Measurements from ENCODE around the gene FTSJ3.

Gene FTSJ3

DNA sequence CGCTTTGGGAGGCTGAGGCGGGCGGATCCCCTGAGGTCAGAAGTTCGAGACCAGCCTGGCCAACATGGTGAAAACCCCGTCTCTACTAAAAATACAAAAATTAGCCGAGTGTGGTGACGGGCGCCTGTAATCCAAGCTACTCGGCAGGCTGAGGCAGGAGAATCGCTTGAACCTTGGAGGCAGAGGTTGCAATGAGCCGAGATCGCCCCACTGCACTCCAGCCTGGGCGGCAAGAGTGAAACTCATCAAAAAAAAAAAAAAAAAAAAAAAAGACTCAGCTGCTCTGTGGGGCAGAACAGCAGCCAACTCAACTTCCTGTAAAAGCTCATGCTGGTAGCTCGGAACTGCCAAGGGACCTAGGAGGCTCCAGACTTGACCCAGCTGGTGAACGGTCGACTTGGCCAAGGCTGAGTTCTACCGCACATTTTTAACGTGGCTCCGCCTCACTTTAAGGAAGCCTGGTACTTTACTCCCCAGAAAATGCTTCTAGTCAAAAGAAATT lies 16.0 kb upstream of the FTSJ3 start:
- peak; percentile 22 for DNase-seq (ENCODE audit: low spot score)

DNA sequence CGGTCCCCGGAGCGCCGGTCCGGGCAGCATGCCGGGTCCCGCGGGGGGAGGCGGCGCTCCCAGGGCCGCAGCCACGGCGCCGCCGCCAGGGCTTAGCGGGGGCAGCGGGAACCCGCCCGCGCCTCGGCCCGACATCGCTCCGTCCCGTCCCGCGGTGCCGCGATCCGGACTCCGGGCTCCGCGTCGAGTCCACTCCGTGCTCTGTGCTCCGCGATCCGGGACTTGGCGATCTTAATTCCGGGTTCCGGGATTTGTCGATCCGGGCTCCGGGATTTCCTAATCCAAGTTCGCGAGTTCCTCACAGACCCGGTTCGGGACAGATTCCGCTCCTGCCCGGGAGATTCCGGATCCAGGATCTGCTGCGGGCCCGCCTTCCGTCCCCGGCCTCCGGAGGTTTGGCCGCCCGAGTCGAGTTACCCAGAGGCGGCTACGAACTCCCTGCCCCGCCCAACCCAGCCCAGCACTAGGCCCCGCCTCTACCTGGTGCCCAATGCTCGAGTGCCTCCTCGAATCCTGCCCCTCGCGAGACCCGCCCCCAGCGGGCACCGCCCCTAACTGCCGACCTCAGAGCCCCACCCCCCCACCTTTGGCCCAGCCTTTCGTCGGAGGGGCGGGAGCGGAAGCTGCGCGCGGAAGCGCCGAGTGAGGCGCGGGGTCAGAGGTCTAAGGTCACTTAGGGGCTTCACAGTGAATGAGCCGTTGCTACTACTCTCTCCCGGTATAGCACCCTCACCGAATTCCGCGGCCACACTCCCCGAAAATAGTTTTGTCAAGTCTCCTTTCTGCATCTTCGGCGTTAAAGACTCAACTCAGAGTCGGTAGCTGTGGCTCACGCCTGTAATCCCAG lies 15.3 kb upstream of the FTSJ3 start, which contains the start of gene SMARCD2:
TSS of gene SMARCD2 (minus strand) at position 146 of the 847 bp plus-strand sequence. CDS start at position 135, 11 bp downstream.
- peak; percentile 99 for DNase-seq (ENCODE audit: low spot score)

DNA sequence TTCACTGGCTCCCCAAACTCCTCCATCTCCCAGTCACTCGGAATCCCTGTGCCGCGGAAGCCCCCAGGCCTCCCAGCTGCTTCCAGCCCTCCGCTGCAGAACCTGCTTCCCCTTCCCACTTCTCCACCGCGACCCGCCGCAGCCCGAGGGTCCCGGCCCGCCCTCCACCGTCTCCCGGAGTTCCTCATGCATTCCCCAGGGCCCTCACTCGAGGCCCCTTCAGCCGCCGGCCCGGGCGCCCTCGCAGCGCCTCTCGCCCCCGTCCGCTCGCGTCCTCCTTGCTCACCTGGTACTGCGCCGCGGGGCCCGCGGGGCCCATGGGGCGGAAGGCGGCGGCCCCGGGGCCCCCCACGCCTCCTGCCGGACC lies 14.7 kb upstream of the FTSJ3 start:
- DNase-seq (ENCODE audit: low spot score) = no peak

DNA sequence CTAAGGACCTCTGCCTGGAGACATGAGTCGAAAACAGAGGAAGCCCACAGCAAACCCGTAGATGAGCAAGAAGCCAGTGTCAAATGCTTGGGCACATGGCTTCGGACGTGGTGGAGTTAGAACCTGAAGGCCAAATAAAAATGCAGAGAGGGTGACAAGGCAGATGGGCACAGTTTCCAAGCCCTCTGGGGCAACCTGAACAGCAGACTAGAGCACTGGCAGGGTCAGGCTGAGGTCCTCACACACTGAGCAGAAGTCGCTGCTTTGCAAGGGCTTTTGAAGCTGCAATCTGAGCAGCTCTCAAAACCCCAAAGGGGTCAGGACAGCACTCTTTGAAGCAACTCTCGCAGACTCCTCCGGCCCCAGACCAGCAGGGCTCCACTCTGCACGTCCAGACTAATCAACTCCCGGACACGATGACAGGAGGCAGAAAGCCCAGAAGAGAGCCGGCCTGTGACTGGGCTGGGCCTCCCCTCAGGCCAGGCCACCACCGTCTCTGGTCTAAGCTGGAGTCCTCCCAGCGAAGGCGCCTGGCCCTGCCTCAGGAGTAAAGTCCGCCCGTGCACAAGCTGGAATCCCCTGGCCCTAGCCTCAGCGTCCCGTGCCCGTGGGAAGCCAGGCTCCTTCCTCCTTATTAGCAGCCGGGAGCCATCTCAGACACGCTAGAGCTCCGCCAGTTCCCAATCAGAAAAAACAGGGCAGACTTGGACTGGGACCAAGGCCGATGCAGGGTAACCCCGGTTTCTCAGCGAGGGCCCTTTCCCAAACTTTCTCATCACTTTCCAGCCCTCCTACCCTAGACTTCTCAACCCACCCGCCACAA lies 14.1 kb upstream of the FTSJ3 start:
- no peak for DNase-seq (ENCODE audit: low spot score)

DNA sequence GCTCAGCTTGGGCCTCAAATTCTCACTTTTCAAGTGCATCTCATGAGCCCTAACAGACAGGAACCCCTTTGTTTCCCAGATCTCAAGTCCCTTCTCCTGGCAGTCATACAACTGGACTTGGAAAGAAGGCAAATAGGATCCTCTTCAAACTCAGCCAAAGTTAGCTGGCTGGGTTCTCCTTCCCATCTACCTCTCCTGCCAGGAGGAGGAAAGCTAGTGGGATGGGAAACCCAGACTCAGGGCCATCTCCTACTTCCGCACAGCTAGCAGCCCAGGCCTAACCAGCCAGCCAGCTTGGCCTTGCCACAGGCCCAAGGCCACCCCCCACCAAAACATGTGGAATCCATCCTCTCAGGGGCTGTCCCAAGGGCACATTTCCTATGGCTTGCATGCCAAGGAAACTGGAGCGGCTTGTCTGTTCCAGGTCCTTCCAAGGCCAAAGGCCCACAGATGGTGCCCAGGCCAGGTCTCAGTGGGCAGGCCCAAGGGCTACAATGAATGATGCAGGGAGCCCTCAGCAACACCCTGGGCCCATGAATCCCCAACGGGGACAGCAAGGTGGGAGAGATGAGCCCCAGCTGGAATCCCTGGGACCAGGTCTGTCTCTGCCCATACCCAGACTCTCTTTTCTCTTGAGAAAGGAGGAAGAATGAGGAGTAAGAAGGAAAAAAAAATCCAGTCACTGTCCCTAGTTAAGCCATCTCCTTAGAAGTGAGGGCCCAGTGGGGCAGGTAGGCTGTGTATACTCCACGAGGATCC lies 13.3 kb upstream of the FTSJ3 start:
- DNase-seq (ENCODE audit: low spot score) = no peak

DNA sequence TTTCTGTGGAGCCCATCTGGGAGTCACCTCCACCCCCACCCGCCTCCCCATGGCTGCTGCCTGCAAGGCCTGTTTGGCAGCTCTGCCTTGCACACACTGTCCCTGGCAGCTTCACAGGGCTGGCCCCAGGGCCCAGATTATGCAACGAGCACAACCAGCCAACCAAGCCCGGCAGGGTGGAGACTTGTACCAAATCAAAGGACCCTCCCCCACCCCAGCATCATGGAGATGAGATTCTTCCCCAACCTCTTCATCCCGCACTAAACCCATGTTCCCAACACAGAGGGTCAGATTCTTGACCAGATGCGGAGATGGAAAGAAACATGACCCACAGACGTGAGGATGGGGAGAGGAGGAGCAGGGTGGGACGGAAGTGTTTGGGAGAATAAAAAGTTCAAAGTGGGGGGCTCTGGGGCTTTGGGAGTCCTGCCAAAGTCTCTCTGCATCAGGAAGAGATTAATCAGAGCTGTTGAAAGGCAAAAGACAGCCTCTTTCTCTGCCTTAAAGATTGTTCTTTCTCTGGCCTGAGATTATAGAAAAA lies 11.2 kb upstream of the FTSJ3 start:
- DNase-seq (ENCODE audit: low spot score) = no peak

DNA sequence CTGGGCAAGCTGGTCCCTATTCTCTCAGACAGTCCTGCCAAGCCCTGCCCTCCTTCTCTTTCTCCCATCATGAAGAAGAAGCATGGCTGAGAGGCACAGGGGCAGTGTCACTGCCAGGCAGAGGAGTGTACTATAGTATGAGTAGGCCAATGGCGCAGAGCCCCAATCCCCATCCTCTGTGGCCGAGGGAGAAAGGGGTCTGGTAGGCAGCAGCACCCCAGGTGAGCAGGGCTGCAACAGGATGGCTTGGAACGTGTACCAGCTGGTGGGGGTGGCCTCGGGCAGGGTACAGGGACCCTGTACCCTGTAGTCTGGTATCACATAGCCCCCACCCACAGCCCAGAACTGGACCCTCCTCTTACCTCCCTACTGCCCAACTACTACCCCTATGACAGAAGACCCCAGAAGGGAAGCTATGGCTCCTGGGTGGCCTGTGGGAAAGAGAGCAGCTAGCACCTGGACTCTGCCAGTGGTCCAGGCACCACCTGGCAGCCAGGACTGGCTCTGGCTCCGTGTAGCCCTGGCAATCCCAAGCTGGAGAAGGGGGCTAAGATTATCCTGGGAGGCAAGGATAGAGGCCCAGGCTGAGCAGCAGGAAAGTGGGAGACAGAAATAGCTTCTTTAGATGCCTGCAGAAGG lies 10.6 kb upstream of the FTSJ3 start:
- DNase-seq (ENCODE audit: low spot score) = no peak

DNA sequence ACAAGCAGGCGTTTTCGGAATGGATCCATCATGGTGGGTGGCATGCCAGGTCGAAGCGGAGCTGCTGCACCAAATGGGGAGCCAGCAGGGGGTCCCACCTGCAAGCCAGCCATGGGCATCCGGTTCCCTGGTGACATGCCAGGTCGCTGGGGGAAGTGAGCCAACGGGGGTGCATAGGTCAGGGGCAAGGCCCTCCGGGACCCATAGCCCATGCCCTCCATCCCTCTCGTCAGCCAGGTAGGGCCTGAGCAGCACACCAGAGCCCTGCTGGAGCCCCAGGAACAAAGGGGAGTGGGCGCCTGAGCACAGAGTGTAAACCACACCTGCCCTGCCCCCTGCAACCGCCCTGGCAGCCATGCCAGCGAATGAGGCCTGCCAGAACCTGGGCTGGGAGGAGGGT lies 10.0 kb upstream of the FTSJ3 start:
- no peak for DNase-seq (ENCODE audit: low spot score)

DNA sequence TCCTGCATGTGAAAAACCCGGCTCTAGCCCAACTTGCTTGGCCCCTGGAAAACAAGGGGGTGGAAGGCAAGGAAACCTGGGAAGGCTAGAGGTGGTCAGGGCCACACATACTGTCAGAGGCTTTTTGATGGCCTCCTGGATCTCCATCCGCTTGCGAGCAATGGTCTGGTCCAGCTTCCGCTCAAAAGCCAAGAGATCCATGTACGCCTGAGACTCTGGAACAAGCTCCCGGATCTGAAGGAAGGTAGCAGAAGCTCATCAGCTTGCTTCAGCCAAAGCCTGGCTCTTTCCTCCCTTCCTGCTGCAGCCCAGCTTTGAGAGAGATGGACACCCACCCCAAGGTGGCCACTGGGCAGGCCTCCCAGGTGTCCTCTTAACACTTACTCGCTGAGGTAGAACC lies 9.3 kb upstream of the FTSJ3 start:
- no peak for DNase-seq (ENCODE audit: low spot score)

DNA sequence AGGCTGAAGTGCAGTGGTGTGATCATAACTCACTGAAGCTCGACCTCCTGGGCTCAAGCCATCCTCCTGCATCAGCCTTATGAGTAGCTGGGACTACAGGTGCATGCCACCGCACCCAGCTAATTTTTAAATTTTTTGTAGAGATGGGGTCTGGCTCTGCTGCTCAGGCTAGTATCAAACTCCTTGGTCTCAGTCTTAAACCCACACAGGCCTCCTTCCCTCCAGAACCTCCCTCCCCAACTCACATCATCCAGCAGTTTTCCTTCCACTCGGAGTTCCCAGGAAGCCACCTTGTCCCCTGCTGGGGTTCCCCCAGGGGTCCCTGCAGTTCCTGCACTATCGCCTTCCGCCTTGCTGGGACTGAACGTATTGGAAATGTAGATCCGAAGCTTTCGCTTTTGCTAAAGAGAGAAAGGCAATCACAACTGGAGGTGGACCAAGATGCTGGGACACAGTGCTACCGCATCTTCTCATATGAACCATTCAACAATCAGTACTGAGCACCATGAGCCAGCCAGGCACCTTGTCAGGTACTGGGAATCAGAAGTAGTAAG lies 7.8 kb upstream of the FTSJ3 start:
- DNase-seq (ENCODE audit: low spot score) = no peak

DNA sequence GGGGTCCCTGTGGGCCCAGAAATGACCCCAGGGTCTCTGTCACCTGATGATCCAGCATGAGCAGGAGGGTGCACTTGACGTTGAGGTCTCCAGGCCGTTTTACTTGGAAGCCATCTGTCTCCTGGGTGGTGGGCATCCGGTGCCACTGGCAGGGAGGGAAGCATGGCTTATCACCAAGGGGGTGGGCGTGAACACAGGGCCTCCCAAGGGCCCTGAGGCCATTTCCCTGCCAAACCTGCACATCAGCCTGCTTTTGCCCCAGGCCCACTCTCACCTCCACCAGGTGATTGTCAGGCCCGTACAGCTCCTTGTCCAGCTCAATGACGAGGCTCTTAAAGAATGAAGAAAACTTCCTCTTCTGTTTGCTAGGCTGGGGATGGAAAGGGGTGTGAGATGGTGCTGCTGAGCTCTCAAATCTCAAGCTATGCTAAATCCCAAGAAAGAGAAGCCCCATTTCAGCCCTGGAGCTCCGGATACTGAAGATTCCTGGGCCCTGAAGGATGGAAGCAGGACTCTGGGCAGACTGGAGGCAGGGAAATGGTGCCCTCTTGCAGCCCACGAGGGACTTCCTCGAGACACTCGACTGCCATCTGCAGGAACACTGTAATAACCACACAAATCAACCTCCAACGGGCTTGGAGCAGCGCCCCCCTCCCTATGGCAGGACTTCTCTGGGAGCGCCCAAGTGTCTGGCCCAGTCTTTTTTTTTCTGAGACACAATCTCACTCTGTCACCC lies 7.1 kb upstream of the FTSJ3 start:
- DNase-seq (ENCODE audit: low spot score) = peak; percentile 71

DNA sequence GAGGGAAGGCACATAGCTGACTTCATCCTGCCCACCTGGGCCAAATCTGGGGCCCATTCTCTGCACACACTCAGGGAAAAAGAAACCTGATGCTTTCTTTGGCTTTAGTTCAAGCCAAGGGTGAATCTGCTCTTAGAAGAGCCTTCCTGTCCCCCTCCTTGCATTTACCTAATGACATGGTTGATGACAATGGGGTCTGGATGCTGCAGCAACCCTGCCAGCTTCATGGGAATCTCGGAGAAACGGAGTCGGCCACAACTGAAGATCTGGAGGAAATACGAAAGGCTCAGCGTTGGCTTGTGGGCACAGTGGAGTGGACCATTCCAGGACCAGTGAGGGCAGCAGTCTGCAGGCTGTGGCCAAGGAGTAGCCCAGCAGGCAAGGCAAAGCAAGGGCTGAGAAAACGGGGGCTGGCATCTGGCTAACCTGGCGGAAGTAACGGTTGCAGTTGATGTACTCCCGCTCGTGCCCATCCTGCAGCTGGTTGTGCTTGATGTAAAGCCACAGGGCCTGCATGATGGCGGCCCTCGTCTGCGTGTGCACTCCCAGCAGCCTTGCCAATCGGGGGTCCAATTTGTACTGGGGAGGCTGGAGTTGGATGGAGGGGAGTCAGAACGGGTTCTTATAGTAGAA lies 6.4 kb upstream of the FTSJ3 start:
- no peak for DNase-seq (ENCODE audit: low spot score)

DNA sequence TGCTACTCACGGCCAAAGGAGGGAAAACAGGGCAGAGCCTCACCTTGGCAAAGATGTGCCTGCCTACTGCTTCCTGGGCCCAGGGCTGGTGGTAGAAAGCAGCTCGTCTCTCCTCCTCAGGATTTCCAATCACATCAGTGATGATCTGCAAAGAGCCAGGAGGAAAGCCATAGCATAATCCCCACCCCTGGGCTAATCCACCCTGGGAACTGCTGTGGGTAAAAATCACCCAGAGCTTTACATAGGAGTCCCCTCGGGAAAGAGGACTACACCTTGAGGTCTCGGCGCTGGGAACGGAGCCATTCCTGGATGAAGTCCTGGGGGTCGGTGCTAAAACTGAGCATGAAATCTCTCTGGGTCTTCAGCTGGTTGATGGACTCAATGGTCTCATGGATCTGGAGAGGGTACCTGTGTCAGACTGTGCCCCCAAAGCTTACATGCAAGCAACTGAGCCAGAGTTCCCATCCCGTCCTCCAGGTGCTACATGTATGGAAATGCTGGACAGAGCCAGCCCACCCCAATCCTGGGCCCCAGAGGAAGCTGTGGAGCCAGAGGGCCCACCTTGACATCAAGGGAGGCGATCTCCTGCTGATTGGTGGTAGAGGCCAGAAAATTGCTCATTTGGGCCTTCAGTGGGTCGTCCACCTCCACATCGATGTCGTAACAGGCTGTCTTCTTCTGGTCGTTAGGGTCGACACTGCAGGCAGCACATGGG lies 5.7 kb upstream of the FTSJ3 start:
- DNase-seq (ENCODE audit: low spot score) = no peak

DNA sequence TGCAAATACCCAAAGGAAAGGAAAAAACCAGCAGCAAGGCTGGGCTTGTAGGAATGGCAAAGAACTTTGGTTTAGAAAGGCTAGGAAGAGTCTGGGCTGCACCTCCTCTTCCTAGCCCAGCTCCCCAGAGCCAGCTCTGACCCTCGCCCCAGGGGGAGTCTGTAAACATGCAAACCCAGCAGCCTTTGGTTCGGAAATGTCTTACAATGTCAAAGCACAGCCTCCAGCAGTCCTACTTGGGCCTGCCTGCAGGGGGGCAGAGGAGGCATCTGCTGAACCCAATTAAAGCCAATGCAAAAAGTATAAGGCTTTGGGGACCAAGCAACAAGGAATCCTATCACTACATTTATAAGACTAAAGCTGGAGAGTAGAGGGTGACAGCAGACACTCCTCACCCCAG lies 5.0 kb upstream of the FTSJ3 start:
- DNase-seq (ENCODE audit: low spot score) = no peak

DNA sequence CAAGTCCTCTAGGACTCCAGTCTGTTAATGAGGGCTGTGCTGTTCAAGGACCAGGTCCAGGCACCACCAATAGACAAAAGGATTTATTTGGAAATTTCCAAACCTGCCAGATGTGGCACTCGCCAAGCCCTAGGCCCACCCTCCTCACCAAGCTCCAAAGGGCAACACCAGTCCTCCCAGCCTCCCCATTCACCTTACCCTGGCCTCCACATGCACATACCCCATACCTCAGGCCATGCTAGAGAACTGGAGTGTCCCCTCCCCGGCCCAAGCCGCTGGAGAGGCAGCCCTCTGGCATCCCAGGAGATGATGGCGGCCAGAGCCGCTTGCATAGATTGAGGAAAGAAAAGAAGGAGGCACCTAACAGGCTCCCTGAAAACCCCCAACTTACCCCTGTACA lies 4.6 kb upstream of the FTSJ3 start:
- no peak for DNase-seq (ENCODE audit: low spot score)

DNA sequence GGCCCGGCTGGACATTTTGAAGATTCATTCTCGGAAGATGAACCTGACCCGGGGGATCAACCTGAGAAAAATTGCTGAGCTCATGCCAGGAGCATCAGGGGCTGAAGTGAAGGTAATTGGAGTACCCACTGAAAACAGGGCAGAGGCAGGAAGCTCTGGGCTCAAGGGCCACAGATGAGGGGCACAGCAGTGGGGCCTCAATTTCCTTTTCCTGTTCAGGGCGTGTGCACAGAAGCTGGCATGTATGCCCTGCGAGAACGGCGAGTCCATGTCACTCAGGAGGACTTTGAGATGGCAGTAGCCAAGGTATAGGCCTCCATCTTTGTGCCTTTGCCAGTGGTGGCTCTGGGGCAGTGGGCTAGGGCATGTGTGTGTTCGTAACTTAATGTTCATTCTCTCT lies 4.0 kb upstream of the FTSJ3 start:
- no peak for DNase-seq (ENCODE audit: low spot score)

DNA sequence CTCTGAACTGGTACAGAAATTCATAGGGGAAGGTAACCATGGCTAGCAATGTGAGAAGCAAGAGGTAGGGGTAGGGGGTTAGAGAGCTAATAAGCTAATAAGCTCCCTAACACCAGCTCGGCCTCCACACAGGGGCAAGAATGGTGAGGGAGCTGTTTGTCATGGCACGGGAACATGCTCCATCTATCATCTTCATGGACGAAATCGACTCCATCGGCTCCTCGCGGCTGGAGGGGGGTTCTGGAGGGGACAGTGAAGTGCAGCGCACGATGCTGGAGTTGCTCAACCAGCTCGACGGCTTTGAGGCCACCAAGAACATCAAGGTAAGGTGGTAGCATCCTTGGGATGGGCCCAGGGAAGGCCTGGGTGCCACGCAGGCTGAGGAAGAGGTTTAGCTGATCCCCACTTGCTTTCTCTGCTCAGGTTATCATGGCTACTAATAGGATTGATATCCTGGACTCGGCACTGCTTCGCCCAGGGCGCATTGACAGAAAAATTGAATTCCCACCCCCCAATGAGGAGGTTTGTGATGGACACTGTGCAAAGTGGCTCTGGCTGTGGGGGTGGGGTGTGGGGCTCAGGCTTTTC lies 3.5 kb upstream of the FTSJ3 start:
- no peak for DNase-seq (ENCODE audit: low spot score)

DNA sequence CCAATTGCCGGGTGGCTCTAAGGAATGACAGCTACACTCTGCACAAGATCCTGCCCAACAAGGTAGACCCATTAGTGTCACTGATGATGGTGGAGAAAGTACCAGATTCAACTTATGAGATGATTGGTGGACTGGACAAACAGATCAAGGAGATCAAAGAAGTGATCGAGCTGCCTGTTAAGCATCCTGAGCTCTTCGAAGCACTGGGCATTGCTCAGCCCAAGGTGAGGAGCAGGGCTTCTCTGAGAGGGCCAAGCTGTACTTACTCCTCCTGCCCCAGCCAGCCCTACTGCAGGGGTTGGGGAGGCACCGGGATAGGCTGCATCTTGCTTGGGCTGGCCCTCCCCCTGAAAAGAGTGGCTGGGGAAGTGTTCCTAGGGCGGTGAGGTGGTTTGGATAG lies 2.8 kb upstream of the FTSJ3 start:
- no peak for DNase-seq (ENCODE audit: low spot score)

DNA sequence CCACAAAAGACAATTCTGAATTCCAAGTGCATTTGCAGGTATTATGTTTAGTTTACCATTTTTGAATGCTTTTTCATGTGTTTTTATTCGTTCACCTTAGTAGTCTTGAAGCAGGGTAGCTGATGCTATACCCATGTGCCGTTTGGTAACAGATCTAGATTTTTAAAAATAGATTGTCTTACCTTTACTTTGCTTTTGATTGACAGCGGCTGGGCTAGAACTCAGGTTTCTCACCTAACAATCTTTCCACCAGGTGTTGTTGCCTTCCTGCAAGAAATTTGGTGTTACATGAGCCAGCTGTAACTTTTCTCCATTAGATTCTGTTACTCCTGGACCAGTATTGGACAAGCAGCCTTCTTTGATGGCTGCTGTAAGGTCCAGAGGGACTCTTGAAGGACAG lies 1.5 kb upstream of the FTSJ3 start:
- no peak for DNase-seq (ENCODE audit: low spot score)
